GM12878 (cell line): ENCODE results near the gene PTH. TPM values are rescaled to one million over a fixed set of nuclear protein-coding genes. Genes with fewer than 3 reads are reported as not detected.

Source experiments
- ATAC-seq: fragments of 200-7000 bp; cut with Tn5 transposase; 3 replicates; pipeline ENCODE4 v1.9.1; 2020; ENCODE audit warnings: mild to moderate bottlenecking, moderate library complexity
- BruUV-seq: library from RNA; stranded (reverse); fragments of 400-500 nt; replicated peaks from 2 replicates; lab custom pipeline; 2021; lab: Mats Ljungman, UMichigan
- CTCF ChIA-PET: fragments of 300-600 bp; sonication (Branson Sonifier 250); formaldehyde crosslinking; extraction: SDS; loops from one replicate; lab custom pipeline; 2021; ENCODE audit warnings: inconsistent platforms; lab: Yijun Ruan, JAX
- POLR2A ChIA-PET: fragments of 350-600 bp; formaldehyde crosslinking; extraction: SDS; loops from one replicate; lab custom pipeline; 2021; ENCODE audit warnings: inconsistent platforms; lab: Charles Lee
- RAD21 ChIA-PET: fragments of 300-600 bp; sonication (Branson Sonifier 250); formaldehyde crosslinking; loops from one replicate; lab custom pipeline; 2023; ENCODE audit warnings: antibody characterized with exemption; ENCODE audit not compliant: unreplicated experiment; lab: Charles Lee
- SMC1A ChIA-PET: fragments of 300-600 bp; sonication (Branson Sonifier 250); formaldehyde crosslinking; loops from one replicate; lab custom pipeline; 2023; ENCODE audit not compliant: unreplicated experiment, uncharacterized antibody; lab: Charles Lee
- DNase-seq: peaks from one replicate; pipeline ENCODE4 v3.0.0-alpha.2; 2011; ENCODE audit warnings: low read depth, low spot score
- FAIRE-seq: peaks from 3 replicates; lab custom pipeline; 2011; peaks lifted over from hg19 to GRCh38; lab: Jason Lieb, UNC
- H2AFZ ChIP-seq: 2 replicates; pipeline ENCODE4 v1.6.0; 2011; ENCODE audit warnings: low read depth, low read length, control low read depth; ENCODE audit not compliant: control insufficient read depth
- H3K27ac ChIP-seq: 2 replicates; pipeline ENCODE4 v1.5.1; 2011; ENCODE audit warnings: control low read depth; ENCODE audit not compliant: control insufficient read depth, insufficient read depth
- H3K27me3 ChIP-seq, 2 experiments: replicated peaks in 1 of 2; 2 replicates each; pipeline versions ENCODE4 v1.6.0 to v1.6.1; 2011; ENCODE audit warnings: low read length in 1 of 2; ENCODE audit not compliant: control insufficient read depth in 2 of 2, insufficient read depth in 2 of 2
- H3K36me3 ChIP-seq, 2 experiments: 2 replicates each; pipeline ENCODE4 v1.5.1; 2011; ENCODE audit warnings: low read length in 1 of 2; ENCODE audit not compliant: control insufficient read depth in 2 of 2, insufficient read depth in 2 of 2
- H3K4me1 ChIP-seq: 2 replicates; pipeline ENCODE4 v1.6.1; 2011; ENCODE audit warnings: mild to moderate bottlenecking, low read length, moderate library complexity, mixed read lengths; ENCODE audit not compliant: control insufficient read depth, insufficient read depth
- H3K4me2 ChIP-seq: 2 replicates; pipeline ENCODE4 v1.6.0; 2011; ENCODE audit warnings: control low read depth; ENCODE audit not compliant: control insufficient read depth, insufficient read depth
- H3K4me3 ChIP-seq: fragments of 200-600 bp; sonication (generic); 2 replicates; pipeline ENCODE4 v1.5.1; 2016
- H3K79me2 ChIP-seq: 2 replicates; pipeline ENCODE4 v1.6.0; 2011; ENCODE audit warnings: low read length; ENCODE audit not compliant: control insufficient read depth, insufficient read depth
- H3K9ac ChIP-seq: 2 replicates; pipeline ENCODE4 v1.8.0; 2011; ENCODE audit warnings: low read length, control low read depth, mixed read lengths; ENCODE audit not compliant: control insufficient read depth, insufficient read depth
- H3K9me3 ChIP-seq: replicated peaks from 3 replicates; pipeline ENCODE4 v1.5.1; 2011; ENCODE audit warnings: mild to moderate bottlenecking, low read length; ENCODE audit not compliant: control insufficient read depth, insufficient read depth
- H4K20me1 ChIP-seq: 2 replicates; pipeline ENCODE4 v1.6.0; 2011; ENCODE audit not compliant: control insufficient read depth, insufficient read depth
- CBX5 ChIP-seq: sonication (generic); IDR thresholded peaks from 2 replicates; pipeline ENCODE4 v1.6.1; 2016; ENCODE audit warnings: low read depth, moderate library complexity, mild to moderate bottlenecking, inconsistent platforms
- ESRRA ChIP-seq: IDR thresholded peaks from 2 replicates; pipeline ENCODE4 v1.6.1; 2012; ENCODE audit warnings: mild to moderate bottlenecking, low read length, improper control_type of control experiment
- MTA2 ChIP-seq: fragments of 450-650 bp; IDR thresholded peaks from 2 replicates; pipeline ENCODE4 v1.6.1; 2016; ENCODE audit warnings: low read depth, mild to moderate bottlenecking, moderate library complexity
- SP1 ChIP-seq: IDR thresholded peaks from one replicate; pipeline ENCODE4 v1.6.1; 2011; ENCODE audit warnings: low read depth, low read length
- SREBF2 ChIP-seq: IDR thresholded peaks from 2 replicates; pipeline ENCODE4 v1.6.1; 2012; ENCODE audit warnings: mild to moderate bottlenecking, low read length
- ZZZ3 ChIP-seq: IDR thresholded peaks from 2 replicates; pipeline ENCODE4 v1.6.1; 2011; ENCODE audit warnings: low read depth; ENCODE audit not compliant: control insufficient read depth, insufficient read length
- WGBS: methylation state at CpG from one replicate; pipeline ENCODE4 v1.1.6; 2016; ENCODE audit warnings: low lambda C conversion rate; ENCODE audit not compliant: insufficient replicate concordance, insufficient coverage; ENCODE audit errors: missing lambda C conversion rate; 5-methylcytosine and 5-hydroxymethylcytosine counted together
- in situ Hi-C: fragments of 300-500 bp; cut with MboI; formaldehyde crosslinking; loops from 9 replicates; pipeline ENCODE4 v1.14.3; 2018; ENCODE audit warnings: mixed read lengths
- intact Hi-C: fragments of 100-400 bp; cut with micrococcal nuclease; formaldehyde crosslinking; loops from one replicate; pipeline ENCODE4 v1.14.2; 2022; ENCODE audit not compliant: unreplicated experiment
- polyA plus RNA-seq, 11 experiments: library from polyadenylated mRNA; depleted of rRNA in 4 of 11; unstranded in 6 of 11; stranded (reverse) in 5 of 11; fragments of >200 nt; fragmentation: Nextera tagmentation in 4 of 11; fragmentation: Illumina TruSeq in 1 of 11; extraction: Ambion mirVana in 4 of 11; extraction: Trizol in 1 of 11; gene quantifications; 1 replicate in 1 of 11; 2 replicates in 10 of 11; pipeline versions ENCODE4 v1.2.1 to v1.2.3, GENCODE V29; 2011 to 2016; ENCODE audit warnings: inconsistent platforms in 2 of 11, missing spikeins in 2 of 11, low read depth in 1 of 11
- total RNA-seq, 4 experiments: library from RNA; depleted of rRNA in 3 of 4; stranded (reverse); fragments of >200 nt in 3 of 4; fragmentation: Illumina TruSeq in 1 of 4; extraction: Trizol in 1 of 4; gene quantifications; 2 replicates each; pipeline versions ENCODE4 v1.2.1 to v1.2.3, GENCODE V29; 2013 to 2021
- TF ChIP-seq, protein P1 (sequence below): IDR thresholded peaks from 2 replicates; pipeline ENCODE4 v1.6.1; 2011; ENCODE audit warnings: borderline replicate concordance, low read depth, mild to moderate bottlenecking, moderate library complexity, low read length; ENCODE audit not compliant: insufficient read depth, poor library complexity, severe bottlenecking
- TF ChIP-seq, protein P2 (sequence below): fragments of 450-650 bp; IDR thresholded peaks from 2 replicates; pipeline ENCODE4 v1.6.1; 2017; ENCODE audit warnings: mild to moderate bottlenecking
- TF ChIP-seq, protein P3 (sequence below): IDR thresholded peaks from 2 replicates; pipeline ENCODE4 v1.6.1; 2011; ENCODE audit warnings: mild to moderate bottlenecking, low read depth, low read length, moderate library complexity; ENCODE audit not compliant: insufficient replicate concordance
- TF ChIP-seq, protein P4 (sequence below): fragments of 150-350 bp; IDR thresholded peaks from 2 replicates; pipeline ENCODE4 v1.6.1; 2016; ENCODE audit warnings: low read depth, low read length

Gene PTH
- total and polyA plus RNA-seq, 10 of the 15 experiments (the other 5 are each of a cell fraction or from before 2014, with no cell fraction given) = not detected

DNA sequence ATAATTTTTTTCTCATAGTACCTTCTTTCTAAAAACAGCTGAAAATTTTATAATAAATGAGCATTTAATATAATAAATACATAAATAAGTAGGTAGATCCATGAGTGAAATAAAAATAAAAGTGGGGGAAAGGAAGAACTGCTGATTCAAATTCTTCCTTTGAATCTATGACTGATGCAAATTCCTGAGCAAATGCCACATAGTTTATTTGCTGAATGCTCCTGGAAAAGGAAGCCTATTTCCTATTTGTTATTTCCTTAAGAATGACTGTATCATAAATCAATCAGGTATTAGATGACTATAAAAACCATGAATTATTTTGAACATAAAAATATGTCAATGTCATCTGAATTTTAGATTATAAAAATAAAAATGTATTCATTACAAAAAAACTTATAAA lies 49.4 kb downstream of the PTH start (continued):
- TF ChIP-seq, protein P1, sequence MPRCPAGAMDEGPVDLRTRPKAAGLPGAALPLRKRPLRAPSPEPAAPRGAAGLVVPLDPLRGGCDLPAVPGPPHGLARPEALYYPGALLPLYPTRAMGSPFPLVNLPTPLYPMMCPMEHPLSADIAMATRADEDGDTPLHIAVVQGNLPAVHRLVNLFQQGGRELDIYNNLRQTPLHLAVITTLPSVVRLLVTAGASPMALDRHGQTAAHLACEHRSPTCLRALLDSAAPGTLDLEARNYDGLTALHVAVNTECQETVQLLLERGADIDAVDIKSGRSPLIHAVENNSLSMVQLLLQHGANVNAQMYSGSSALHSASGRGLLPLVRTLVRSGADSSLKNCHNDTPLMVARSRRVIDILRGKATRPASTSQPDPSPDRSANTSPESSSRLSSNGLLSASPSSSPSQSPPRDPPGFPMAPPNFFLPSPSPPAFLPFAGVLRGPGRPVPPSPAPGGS = no peak
- TF ChIP-seq, protein P2, sequence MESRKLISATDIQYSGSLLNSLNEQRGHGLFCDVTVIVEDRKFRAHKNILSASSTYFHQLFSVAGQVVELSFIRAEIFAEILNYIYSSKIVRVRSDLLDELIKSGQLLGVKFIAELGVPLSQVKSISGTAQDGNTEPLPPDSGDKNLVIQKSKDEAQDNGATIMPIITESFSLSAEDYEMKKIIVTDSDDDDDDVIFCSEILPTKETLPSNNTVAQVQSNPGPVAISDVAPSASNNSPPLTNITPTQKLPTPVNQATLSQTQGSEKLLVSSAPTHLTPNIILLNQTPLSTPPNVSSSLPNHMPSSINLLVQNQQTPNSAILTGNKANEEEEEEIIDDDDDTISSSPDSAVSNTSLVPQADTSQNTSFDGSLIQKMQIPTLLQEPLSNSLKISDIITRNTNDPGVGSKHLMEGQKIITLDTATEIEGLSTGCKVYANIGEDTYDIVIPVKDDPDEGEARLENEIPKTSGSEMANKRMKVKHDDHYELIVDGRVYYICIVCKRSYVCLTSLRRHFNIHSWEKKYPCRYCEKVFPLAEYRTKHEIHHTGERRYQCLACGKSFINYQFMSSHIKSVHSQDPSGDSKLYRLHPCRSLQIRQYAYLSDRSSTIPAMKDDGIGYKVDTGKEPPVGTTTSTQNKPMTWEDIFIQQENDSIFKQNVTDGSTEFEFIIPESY = no peak
- no peak for TF ChIP-seq MTA2
- no peak for TF ChIP-seq CBX5
- TF ChIP-seq, protein P3, sequence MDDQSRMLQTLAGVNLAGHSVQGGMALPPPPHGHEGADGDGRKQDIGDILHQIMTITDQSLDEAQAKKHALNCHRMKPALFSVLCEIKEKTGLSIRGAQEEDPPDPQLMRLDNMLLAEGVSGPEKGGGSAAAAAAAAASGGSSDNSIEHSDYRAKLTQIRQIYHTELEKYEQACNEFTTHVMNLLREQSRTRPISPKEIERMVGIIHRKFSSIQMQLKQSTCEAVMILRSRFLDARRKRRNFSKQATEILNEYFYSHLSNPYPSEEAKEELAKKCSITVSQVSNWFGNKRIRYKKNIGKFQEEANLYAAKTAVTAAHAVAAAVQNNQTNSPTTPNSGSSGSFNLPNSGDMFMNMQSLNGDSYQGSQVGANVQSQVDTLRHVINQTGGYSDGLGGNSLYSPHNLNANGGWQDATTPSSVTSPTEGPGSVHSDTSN = no peak

DNA sequence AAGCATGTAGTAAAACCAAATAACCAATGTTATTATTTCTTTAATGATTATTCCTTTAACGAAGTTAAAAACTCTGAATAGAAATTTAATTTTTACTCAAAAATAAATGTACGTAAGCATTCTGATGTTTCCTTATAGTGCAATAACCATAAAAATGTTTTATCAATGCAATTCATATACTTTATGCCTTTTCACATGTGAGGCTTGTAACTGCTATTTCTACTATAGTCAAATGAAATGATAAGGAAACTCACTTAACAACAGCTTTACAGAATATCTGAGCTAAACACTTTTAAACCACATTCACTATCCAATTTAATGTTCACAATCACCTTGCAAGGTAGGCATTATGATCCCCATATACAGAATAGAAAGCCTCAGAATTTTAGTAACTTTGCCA lies 50.2 kb downstream of the PTH start:
- intact Hi-C loops (no loop called here), in situ Hi-C loops (no loop called here)
- POLR2A ChIA-PET = interaction anchor here (1.0 kb wide), 1 partner anchor 17 kb away, joined by 3 read pairs; the partner anchor contains the start of gene BTBD10
- SMC1A ChIA-PET = interaction anchor here (0.7 to 1.1 kb wide), 2 partner anchors 15 to 18 kb away, joined by 3 read pairs; no protein-coding TSS in a partner anchor
- no TSS peak for BruUV-seq
- Histone ChIP-seq H3K27me3 (no peaks in the 10 kb centered on the region), H4K20me1 (no peaks in the 10 kb centered on the region), H3K4me3 (no peak overlapping the region), H2AFZ (no peak overlapping the region), H3K79me2 (peaks cover 5% of the 10 kb centered on the region), H3K9me3 (peaks cover 2% of the 10 kb centered on the region; the same call in 1 of the 3 replicates), H3K27ac (no peak overlapping the region), H3K4me2 (no peak overlapping the region), H3K4me1 (no peaks in the 10 kb centered on the region), H3K9ac (no peak overlapping the region), H3K36me3 (no peaks in the 10 kb centered on the region)
- no peak for ATAC-seq
- TF ChIP-seq, protein P4, sequence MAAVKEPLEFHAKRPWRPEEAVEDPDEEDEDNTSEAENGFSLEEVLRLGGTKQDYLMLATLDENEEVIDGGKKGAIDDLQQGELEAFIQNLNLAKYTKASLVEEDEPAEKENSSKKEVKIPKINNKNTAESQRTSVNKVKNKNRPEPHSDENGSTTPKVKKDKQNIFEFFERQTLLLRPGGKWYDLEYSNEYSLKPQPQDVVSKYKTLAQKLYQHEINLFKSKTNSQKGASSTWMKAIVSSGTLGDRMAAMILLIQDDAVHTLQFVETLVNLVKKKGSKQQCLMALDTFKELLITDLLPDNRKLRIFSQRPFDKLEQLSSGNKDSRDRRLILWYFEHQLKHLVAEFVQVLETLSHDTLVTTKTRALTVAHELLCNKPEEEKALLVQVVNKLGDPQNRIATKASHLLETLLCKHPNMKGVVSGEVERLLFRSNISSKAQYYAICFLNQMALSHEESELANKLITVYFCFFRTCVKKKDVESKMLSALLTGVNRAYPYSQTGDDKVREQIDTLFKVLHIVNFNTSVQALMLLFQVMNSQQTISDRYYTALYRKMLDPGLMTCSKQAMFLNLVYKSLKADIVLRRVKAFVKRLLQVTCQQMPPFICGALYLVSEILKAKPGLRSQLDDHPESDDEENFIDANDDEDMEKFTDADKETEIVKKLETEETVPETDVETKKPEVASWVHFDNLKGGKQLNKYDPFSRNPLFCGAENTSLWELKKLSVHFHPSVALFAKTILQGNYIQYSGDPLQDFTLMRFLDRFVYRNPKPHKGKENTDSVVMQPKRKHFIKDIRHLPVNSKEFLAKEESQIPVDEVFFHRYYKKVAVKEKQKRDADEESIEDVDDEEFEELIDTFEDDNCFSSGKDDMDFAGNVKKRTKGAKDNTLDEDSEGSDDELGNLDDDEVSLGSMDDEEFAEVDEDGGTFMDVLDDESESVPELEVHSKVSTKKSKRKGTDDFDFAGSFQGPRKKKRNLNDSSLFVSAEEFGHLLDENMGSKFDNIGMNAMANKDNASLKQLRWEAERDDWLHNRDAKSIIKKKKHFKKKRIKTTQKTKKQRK = no peak
- TF ChIP-seq SP1 (no peak), ESRRA (no peak), SREBF2 (no peak), ZZZ3 (no peak)
- no peak for FAIRE-seq
- RAD21 ChIA-PET = no interaction called here
- CTCF ChIA-PET = interaction anchor here (1.1 kb wide), 1 partner anchor 18 kb away, joined by 3 read pairs; the partner anchor contains the start of gene BTBD10
- WGBS = 96% methylated on average over 2 of the region's 2 CpGs
- no peak for DNase-seq
